ENCODE measurements around the gene CABYR. TPM values are rescaled to one million over a fixed set of nuclear protein-coding genes. Genes with fewer than 3 reads are reported as not detected.

CABYR gene
- total RNA-seq, 1 donor from 2014 or later = not detected

DNA sequence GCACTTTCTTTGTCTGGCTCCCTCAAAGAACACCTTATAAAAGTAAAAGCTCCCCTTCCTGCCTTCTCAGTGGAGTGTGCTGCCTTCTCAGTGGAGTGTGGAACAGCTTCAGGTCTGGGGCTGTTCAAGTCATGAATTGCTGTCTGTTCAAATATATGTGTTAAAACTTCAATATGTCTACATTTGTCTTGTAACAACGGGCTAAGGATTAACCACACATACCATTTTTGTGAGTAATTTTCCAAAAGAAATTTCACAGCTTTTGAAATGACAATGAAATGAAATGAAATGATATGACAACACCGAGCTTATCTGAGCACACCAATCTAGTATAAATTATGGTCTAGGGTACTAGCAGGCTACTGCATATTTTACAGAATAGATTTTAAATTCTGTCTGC is 42.9 kb downstream of the CABYR start:
- Histone ChIP-seq H3K9me3 (replicated peaks) (no peaks in the 10 kb centered on the region), H3K36me3 (peaks cover 36% of the 10 kb centered on the region)
- TF ChIP-seq, protein P1, sequence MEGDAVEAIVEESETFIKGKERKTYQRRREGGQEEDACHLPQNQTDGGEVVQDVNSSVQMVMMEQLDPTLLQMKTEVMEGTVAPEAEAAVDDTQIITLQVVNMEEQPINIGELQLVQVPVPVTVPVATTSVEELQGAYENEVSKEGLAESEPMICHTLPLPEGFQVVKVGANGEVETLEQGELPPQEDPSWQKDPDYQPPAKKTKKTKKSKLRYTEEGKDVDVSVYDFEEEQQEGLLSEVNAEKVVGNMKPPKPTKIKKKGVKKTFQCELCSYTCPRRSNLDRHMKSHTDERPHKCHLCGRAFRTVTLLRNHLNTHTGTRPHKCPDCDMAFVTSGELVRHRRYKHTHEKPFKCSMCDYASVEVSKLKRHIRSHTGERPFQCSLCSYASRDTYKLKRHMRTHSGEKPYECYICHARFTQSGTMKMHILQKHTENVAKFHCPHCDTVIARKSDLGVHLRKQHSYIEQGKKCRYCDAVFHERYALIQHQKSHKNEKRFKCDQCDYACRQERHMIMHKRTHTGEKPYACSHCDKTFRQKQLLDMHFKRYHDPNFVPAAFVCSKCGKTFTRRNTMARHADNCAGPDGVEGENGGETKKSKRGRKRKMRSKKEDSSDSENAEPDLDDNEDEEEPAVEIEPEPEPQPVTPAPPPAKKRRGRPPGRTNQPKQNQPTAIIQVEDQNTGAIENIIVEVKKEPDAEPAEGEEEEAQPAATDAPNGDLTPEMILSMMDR (IDR thresholded peaks at IDR 0.05; ENCODE audit: borderline replicate concordance) = no peak

DNA sequence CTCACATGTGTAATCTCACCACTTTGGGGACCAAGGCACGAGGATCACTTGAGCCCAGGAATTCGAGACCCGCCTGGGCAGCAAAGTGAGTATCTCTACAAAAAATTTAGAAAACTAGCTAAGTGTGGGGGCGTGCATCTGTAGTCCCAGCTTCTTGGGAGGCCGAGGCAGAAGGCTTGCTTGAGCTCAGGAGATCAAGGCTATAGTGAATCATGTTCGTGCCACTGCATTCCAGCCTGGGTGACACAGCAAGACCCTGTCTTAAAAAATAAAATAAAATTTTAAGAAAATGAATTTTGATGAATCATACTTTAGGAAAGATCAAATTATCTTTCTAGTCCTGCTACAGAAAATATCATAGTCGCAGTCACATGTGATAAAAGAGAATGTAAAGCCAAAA is 46.9 kb downstream of the CABYR start:
- H3K9me3 ChIP-seq (replicated peaks) = no peaks in the 10 kb centered on the region
- no peak for DNase-seq
- H3K4me3 ChIP-seq = no peak overlapping the region
- H3K36me3 ChIP-seq = peaks cover 12% of the 10 kb centered on the region
- H3K27ac ChIP-seq (replicated peaks) = no peak overlapping the region
- no peaks in the 10 kb centered on the region for H3K27me3 ChIP-seq (ENCODE audit: low read depth)
- peaks cover 39% of the 10 kb centered on the region for H3K4me1 ChIP-seq
- TF ChIP-seq, protein P1 (IDR thresholded peaks at IDR 0.05; ENCODE audit: borderline replicate concordance) = no peak
- intact Hi-C loops (cut with micrococcal nuclease) = no loop called here

More for the DNA sequence above, 42.9 kb downstream of the CABYR start:
- peaks cover 9% of the 10 kb centered on the region for H3K4me1 ChIP-seq
- H3K4me3 ChIP-seq = no peak overlapping the region
- intact Hi-C loops (cut with micrococcal nuclease) = no loop called here
- no peak overlapping the region for H3K27ac ChIP-seq (replicated peaks)
- H3K27me3 ChIP-seq (ENCODE audit: low read depth) = no peaks in the 10 kb centered on the region
- no peak for DNase-seq

DNA sequence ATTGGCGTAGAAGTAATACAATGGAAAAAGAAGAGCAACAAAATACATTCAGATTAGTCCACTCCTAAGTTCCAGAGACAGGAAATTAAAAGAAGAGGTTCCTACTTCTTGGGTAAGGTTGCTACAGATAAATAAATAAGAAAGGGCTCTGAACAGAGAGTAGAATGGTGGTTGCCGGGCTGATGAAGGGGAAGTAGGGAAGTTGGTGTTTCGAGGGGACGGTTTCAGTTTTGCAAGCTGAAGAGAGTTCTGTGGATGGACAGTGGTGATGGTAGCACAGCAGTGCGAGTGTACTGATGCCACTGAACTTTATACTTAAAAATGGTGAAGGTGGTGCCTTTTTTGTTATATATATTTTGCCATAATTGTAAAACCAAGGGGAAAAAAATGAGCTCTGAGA is 48.2 kb downstream of the CABYR start:
- Histone ChIP-seq H3K27me3 (ENCODE audit: low read depth) (no peaks in the 10 kb centered on the region), H3K36me3 (peaks cover 6% of the 10 kb centered on the region), H3K27ac (replicated peaks) (no peak overlapping the region), H3K4me1 (peaks cover 49% of the 10 kb centered on the region), H3K9me3 (replicated peaks) (no peaks in the 10 kb centered on the region), H3K4me3 (no peak overlapping the region)
- intact Hi-C loops (cut with micrococcal nuclease) = no loop called here
- TF ChIP-seq, protein P1 (IDR thresholded peaks at IDR 0.05; ENCODE audit: borderline replicate concordance) = no peak
- DNase-seq = no peak

DNA sequence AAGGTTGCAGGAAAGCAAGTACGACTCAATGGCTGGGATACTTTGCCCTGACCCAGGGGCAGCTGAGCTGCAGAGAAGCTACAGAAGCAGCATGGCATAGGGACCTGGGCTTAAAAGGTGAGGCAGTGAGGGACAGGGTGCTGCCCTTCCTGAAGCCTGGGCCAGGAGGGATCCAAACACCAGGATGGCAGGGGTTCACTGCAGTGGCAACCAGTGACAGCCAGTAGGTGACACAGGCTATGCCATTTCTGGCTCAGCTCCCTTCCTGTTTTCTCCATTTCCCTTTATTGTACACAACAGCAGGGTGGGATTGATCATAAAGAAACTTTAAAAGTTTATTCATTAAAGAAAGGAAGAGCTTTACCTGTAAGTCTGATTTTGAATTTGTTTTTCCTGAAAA is 48.8 kb downstream of the CABYR start:
- H3K27me3 ChIP-seq (ENCODE audit: low read depth) = no peaks in the 10 kb centered on the region
- H3K4me3 ChIP-seq = no peak overlapping the region
- no peak for DNase-seq
- intact Hi-C loops (cut with micrococcal nuclease) = no loop called here
- H3K9me3 ChIP-seq (replicated peaks) = no peaks in the 10 kb centered on the region
- no peak overlapping the region for H3K27ac ChIP-seq (replicated peaks)
- TF ChIP-seq, protein P1 (IDR thresholded peaks at IDR 0.05; ENCODE audit: borderline replicate concordance) = peak; percentile 16
- peaks cover 6% of the 10 kb centered on the region for H3K36me3 ChIP-seq
- peaks cover 49% of the 10 kb centered on the region for H3K4me1 ChIP-seq

DNA sequence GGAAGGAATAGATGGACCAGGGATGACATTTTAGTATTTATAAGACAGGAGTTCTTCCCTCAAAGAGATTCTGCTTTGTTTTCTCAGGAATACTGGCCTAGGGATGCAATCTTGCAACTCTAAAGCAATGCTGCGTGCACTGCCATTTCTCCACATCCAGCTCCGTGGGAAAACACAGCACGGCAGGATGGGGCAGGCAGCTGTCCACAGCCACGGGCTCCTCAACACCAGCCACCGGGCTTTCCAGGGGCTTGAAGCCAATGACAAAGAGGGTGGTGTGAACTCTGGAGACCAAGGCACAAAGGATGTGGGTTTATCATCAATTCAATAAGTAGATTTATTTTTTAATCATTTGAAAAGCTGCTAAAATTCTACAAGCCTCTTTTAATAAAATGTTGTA is 49.3 kb downstream of the CABYR start:
- peaks cover 49% of the 10 kb centered on the region for H3K4me1 ChIP-seq
- TF ChIP-seq, protein P1 (IDR thresholded peaks at IDR 0.05; ENCODE audit: borderline replicate concordance) = no peak
- no peaks in the 10 kb centered on the region for H3K27me3 ChIP-seq (ENCODE audit: low read depth)
- intact Hi-C loops (cut with micrococcal nuclease) = no loop called here
- H3K36me3 ChIP-seq = peaks cover 6% of the 10 kb centered on the region
- no peak overlapping the region for H3K4me3 ChIP-seq
- no peak for DNase-seq
- H3K9me3 ChIP-seq (replicated peaks) = no peaks in the 10 kb centered on the region
- H3K27ac ChIP-seq (replicated peaks) = no peak overlapping the region
